GM19324 (cell line): Measurements from ENCODE around the gene KLB.
"Not testable (repeated sequence)": the region's sequence is repeated elsewhere in the genome, so short reads cannot be mapped to it uniquely, and the experiment has no call there.

ENCODE experiments used
- ATAC-seq: cut with Tn5 transposase; IDR thresholded peaks from one replicate; pipeline ENCODE4 v1.9.1; 2021; ENCODE audit warnings: mild to moderate bottlenecking, moderate library complexity; ENCODE audit not compliant: unreplicated experiment, low FRiP score

The KLB gene

GRCh38 chr4:39425297-39425696 is 18.6 kb downstream of the KLB start:
- ATAC-seq = not testable (repeated sequence)

GRCh38 chr4:39426728-39427127 is 20.0 kb downstream of the KLB start:
- ATAC-seq = no peak

GRCh38 chr4:39427520-39428114 is 20.9 kb downstream of the KLB start:
- ATAC-seq = no peak

DNA sequence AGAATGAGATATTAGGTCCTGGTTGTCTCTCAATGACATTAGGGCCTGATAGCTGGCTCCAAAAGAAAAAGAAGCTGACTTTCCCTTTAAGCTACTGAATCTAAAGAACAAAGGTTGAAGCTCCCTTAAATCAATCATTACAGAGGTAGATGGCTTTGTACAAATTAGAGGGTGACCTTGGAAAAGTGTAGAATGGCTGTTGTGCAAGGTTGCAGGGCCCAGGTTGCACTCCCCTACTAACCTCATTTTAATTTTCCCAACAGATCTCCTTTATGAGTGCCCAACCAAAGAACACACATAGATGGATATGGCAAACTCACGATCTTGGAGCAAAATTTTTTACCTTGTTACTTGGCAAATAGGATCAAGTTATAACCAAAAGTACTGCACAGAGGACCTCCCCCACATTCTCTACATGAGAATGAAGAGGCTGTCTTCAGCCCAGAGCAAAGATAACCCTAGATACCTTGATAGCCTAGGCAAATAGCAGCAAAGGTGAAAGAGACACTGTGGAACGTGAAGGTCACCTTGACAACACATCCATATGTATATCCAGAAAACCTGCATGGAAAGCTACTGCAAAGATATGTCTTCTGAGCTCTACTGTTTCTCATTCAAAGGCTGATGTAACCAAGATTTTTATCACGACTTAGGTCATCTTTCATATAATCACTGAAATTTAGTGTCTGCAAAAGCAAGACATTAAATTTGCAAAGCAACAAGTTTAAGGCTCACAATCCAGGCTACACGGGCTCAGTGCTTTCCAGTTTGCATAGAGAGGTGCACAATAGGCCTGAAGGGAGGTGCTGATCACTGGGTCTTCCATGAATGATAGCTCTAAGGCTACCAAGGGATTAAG is 23.0 kb downstream of the KLB start:
- no peak for ATAC-seq

GRCh38 chr4:39433878-39434492 is 27.3 kb downstream of the KLB start:
- ATAC-seq = no peak

GRCh38 chr4:39435659-39436563 is 29.2 kb downstream of the KLB start:
- ATAC-seq = no peak

- no peak for ATAC-seq
Measured at GRCh38 chr4:39441593-39441992, 34.9 kb downstream of the KLB start.

DNA sequence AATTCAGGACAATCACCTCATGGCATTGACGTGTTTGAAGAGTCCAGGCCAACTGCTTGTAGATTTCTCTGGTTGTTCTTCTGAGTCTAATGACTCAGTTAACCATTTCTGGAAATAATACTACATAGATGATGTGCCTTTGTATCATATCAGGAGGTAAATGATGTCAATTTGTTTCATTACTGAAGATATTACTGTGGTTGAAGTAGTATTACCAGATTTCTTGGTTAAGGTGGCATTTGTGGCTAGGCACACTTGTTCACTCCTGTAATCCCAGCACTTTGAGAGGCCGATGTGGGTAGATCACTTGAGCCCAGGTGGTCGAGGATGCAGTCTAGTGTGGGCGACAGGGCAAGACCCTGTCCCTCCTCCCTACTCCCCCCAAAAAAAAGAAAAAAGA is 36.3 kb downstream of the KLB start:
- no peak for ATAC-seq

DNA sequence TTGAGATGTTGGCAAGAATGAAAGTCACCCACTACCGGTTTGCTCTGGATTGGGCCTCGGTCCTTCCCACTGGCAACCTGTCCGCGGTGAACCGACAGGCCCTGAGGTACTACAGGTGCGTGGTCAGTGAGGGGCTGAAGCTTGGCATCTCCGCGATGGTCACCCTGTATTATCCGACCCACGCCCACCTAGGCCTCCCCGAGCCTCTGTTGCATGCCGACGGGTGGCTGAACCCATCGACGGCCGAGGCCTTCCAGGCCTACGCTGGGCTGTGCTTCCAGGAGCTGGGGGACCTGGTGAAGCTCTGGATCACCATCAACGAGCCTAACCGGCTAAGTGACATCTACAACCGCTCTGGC is 39.7 kb downstream of the KLB start:
- no peak for ATAC-seq

DNA sequence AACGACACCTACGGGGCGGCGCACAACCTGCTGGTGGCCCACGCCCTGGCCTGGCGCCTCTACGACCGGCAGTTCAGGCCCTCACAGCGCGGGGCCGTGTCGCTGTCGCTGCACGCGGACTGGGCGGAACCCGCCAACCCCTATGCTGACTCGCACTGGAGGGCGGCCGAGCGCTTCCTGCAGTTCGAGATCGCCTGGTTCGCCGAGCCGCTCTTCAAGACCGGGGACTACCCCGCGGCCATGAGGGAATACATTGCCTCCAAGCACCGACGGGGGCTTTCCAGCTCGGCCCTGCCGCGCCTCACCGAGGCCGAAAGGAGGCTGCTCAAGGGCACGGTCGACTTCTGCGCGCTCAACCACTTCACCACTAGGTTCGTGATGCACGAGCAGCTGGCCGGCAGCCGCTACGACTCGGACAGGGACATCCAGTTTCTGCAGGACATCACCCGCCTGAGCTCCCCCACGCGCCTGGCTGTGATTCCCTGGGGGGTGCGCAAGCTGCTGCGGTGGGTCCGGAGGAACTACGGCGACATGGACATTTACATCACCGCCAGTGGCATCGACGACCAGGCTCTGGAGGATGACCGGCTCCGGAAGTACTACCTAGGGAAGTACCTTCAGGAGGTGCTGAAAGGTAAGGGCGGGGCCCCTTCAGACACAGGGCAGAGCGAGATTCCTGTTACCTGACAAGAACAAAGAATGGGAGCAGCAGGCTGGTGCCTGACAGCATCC is 40.3 kb downstream of the KLB start:
- peak; percentile 73 for ATAC-seq

DNA sequence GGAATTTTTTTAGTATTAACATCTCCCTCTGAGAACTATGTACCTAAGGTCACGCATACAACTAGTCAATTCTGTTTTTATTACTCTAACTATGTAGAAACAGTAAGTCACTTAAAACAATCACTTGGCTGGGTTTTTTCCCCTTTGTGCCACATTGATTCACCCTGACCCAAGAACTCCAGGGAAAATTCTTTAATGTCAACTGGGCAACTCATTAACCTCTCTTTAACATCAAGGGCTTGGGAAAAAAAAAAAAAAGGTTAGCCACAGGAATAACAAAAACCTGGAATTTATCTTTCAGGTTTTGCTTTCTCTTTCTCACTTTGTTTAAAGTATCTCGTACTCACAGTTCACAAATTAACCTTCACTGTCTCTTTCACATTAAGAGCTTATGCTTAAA is 43.9 kb downstream of the KLB start:
- ATAC-seq = no peak

- ATAC-seq = no peak
Measured at GRCh38 chr4:39451423-39452023, 44.8 kb downstream of the KLB start.

- ATAC-seq = no peak
Measured at GRCh38 chr4:39452153-39452859, 45.6 kb downstream of the KLB start.

GRCh38 chr4:39452860-39453587 is 46.3 kb downstream of the KLB start:
- ATAC-seq = no peak

DNA sequence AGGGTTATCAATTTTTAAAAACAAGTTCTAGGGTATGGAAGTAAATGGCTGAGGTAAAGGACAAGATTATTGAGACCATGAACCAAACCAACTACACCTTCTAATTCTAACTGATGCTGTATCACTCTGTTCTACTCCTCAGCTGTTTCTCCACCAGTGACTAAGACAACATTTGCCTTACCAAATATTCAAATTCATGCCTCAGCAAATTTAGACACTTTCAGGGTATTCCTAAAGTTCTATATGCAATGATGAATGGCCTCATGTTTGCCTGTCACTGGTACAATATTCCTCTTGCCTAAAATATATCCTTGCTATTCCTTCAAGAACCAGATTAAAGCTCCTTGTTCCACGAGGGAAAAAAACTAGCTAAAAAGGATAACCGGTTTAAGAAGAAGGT is 47.0 kb downstream of the KLB start:
- ATAC-seq = no peak

DNA sequence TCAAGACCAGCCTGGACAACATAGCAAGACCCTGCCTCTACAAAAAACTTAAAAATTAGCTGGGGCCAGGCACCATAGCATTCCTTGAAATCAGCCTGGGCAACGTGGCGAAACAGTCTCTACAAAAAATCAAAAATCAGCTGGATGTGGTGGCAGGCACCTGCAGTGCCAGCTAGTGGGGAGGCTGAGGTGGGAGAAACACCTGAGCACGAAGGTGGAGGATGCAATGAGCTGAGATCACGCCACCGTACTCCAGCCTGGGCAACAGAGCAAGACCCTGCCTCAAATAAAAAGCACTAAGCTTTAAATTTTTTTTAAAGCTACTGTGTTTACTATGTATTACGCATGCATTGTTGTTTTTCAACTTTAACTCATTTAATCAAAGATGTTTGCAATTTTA is 48.8 kb downstream of the KLB start:
- ATAC-seq = no peak

- no peak for ATAC-seq
Measured at GRCh38 chr4:39456946-39457763, 50.4 kb downstream of the KLB start.

- ATAC-seq = peak; percentile 0
Measured at GRCh38 chr4:39458161-39458504, 51.4 kb downstream of the KLB start.
